WTC11 (cell line): Measurements from ENCODE around the gene IPP.

Source experiments
- CTCF ChIP-seq: fragments of 200-600 bp; IDR thresholded peaks from 2 replicates; pipeline ENCODE4 v1.8.0; 2022; ENCODE audit warnings: antibody characterized with exemption
- FOXJ3 ChIP-seq: sonication (generic); formaldehyde crosslinking; IDR thresholded peaks from 2 replicates; pipeline ENCODE4 v1.9.0; 2021; ENCODE audit warnings: missing genetic modification reagents, mild to moderate bottlenecking, borderline replicate concordance
- MAX ChIP-seq: sonication (generic); formaldehyde crosslinking; IDR thresholded peaks from 2 replicates; pipeline ENCODE4 v1.8.0; 2022; ENCODE audit warnings: mild to moderate bottlenecking, missing genetic modification reagents
- RELA ChIP-seq: sonication (generic); formaldehyde crosslinking; IDR thresholded peaks from 2 replicates; pipeline ENCODE4 v1.8.1; 2022; ENCODE audit warnings: missing genetic modification reagents, mild to moderate bottlenecking, borderline replicate concordance
- ZNF671 ChIP-seq: fragments of 250-450 bp; sonication (Bioruptor Pico); IDR thresholded peaks from 2 replicates; pipeline ENCODE4 v1.8.0; 2021; ENCODE audit warnings: mild to moderate bottlenecking
- TF ChIP-seq, protein P1 (sequence below): sonication (generic); formaldehyde crosslinking; IDR thresholded peaks from 2 replicates; pipeline ENCODE4 v1.8.1; 2023; ENCODE audit warnings: mild to moderate bottlenecking, missing genetic modification reagents, moderate library complexity
- TF ChIP-seq, protein P2 (sequence below): sonication (generic); formaldehyde crosslinking; IDR thresholded peaks from 2 replicates; pipeline ENCODE4 v1.8.1; 2023; ENCODE audit warnings: mild to moderate bottlenecking, missing genetic modification reagents, moderate library complexity

- TF ChIP-seq MAX (CRISPR knock-in tag), result no peak
- TF ChIP-seq CTCF, result no peak
- TF ChIP-seq FOXJ3, result no peak
- TF ChIP-seq, protein P1, sequence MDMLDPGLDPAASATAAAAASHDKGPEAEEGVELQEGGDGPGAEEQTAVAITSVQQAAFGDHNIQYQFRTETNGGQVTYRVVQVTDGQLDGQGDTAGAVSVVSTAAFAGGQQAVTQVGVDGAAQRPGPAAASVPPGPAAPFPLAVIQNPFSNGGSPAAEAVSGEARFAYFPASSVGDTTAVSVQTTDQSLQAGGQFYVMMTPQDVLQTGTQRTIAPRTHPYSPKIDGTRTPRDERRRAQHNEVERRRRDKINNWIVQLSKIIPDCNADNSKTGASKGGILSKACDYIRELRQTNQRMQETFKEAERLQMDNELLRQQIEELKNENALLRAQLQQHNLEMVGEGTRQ (CRISPR knock-in tag), result no peak
- no peak for TF ChIP-seq RELA (CRISPR knock-in tag)
- no peak for TF ChIP-seq ZNF671
- TF ChIP-seq, protein P2, sequence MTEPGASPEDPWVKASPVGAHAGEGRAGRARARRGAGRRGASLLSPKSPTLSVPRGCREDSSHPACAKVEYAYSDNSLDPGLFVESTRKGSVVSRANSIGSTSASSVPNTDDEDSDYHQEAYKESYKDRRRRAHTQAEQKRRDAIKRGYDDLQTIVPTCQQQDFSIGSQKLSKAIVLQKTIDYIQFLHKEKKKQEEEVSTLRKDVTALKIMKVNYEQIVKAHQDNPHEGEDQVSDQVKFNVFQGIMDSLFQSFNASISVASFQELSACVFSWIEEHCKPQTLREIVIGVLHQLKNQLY, result no peak
Measured at GRCh38 chr1:45746922-45747321, 3.5 kb downstream of the IPP start.
